GM23248 (cell line): ENCODE measurements around the gene PXK. TPM values are rescaled to one million over a fixed set of nuclear protein-coding genes. Genes with fewer than 3 reads are reported as not detected.

ENCODE experiments used
- DNase-seq: peaks from one replicate; pipeline ENCODE4 v3.0.0-alpha.2; 2015
- H2AFZ ChIP-seq: fragments of 200-600 bp; sonication (generic); 2 replicates; pipeline ENCODE4 v1.6.1; 2016; ENCODE audit warnings: antibody characterized with exemption
- H3F3A ChIP-seq: fragments of 200-600 bp; sonication (generic); 2 replicates; pipeline ENCODE4 v1.6.1; 2016; ENCODE audit warnings: mild to moderate bottlenecking, antibody characterized with exemption, mixed run types; ENCODE audit not compliant: insufficient read depth
- H3K27ac ChIP-seq: fragments of 200-600 bp; sonication (generic); 2 replicates; pipeline ENCODE4 v1.5.1; 2016; ENCODE audit warnings: mild to moderate bottlenecking
- H3K27me3 ChIP-seq: fragments of 200-600 bp; sonication (generic); replicated peaks from 2 replicates; pipeline ENCODE4 v1.6.1; 2016; ENCODE audit warnings: mild to moderate bottlenecking; ENCODE audit not compliant: insufficient read depth
- H3K36me3 ChIP-seq: fragments of 200-600 bp; sonication (generic); 2 replicates; pipeline ENCODE4 v1.6.1; 2016; ENCODE audit warnings: low read depth, mild to moderate bottlenecking
- H3K4me1 ChIP-seq: fragments of 200-600 bp; sonication (generic); 2 replicates; pipeline ENCODE4 v1.6.1; 2016; ENCODE audit warnings: mild to moderate bottlenecking; ENCODE audit not compliant: insufficient read depth
- H3K4me2 ChIP-seq: fragments of 200-600 bp; sonication (generic); one replicate; pipeline ENCODE4 v1.6.1; 2016; ENCODE audit warnings: mild to moderate bottlenecking; ENCODE audit not compliant: unreplicated experiment
- H3K4me3 ChIP-seq: fragments of 200-600 bp; sonication (generic); 2 replicates; pipeline ENCODE4 v1.5.1; 2016; ENCODE audit warnings: mild to moderate bottlenecking
- H3K79me2 ChIP-seq: fragments of 200-600 bp; sonication (generic); 2 replicates; pipeline ENCODE4 v1.6.1; 2016; ENCODE audit warnings: mild to moderate bottlenecking; ENCODE audit not compliant: insufficient read depth
- H3K9ac ChIP-seq: fragments of 200-600 bp; sonication (generic); 2 replicates; pipeline ENCODE4 v1.6.1; 2016; ENCODE audit warnings: mild to moderate bottlenecking
- H3K9me2 ChIP-seq: fragments of 200-600 bp; sonication (generic); 2 replicates; pipeline ENCODE4 v1.6.1; 2016; ENCODE audit warnings: mixed run types, mild to moderate bottlenecking, moderate library complexity; ENCODE audit not compliant: insufficient read depth
- H3K9me3 ChIP-seq: fragments of 200-600 bp; sonication (generic); one replicate; pipeline ENCODE4 v1.6.1; 2017; ENCODE audit warnings: low read depth
- H4K20me1 ChIP-seq: fragments of 200-600 bp; sonication (generic); 2 replicates; pipeline ENCODE4 v1.6.0; 2016; ENCODE audit not compliant: insufficient read depth
- EZH2 ChIP-seq: fragments of 200-600 bp; sonication (generic); IDR thresholded peaks from 2 replicates; pipeline ENCODE4 v1.6.1; 2018; ENCODE audit warnings: antibody characterized with exemption, mild to moderate bottlenecking; ENCODE audit not compliant: insufficient read depth, poor library complexity, severe bottlenecking
- EZH2phosphoT487 ChIP-seq: fragments of 200-600 bp; sonication (generic); IDR thresholded peaks from 2 replicates; pipeline ENCODE4 v1.6.1; 2018; ENCODE audit warnings: antibody characterized with exemption, moderate library complexity, mild to moderate bottlenecking, low read depth; ENCODE audit not compliant: insufficient read depth
- WGBS, 2 experiments: methylation state at CpG; one replicate each; pipeline ENCODE4 v1.1.6; 2015 to 2017; ENCODE audit warnings: low lambda C conversion rate in 2 of 2, low coverage in 1 of 2; ENCODE audit errors: missing lambda C conversion rate in 2 of 2; 5-methylcytosine and 5-hydroxymethylcytosine counted together
- in situ Hi-C: fragments of 300-500 bp; cut with MboI; formaldehyde crosslinking; loops from 2 replicates; pipeline ENCODE4 v1.15.0; 2020
- polyA plus RNA-seq: library from polyadenylated mRNA; unstranded; fragments of >200 nt; fragmentation: Nextera tagmentation; extraction: Ambion mirVana; gene quantifications from 2 replicates; pipeline ENCODE4 v1.2.1, GENCODE V29; 2016
- total RNA-seq: library from RNA; depleted of rRNA; stranded (reverse); fragments of >200 nt; shearing (Covaris generic); gene quantifications from 2 replicates; pipeline ENCODE4 v1.2.3, GENCODE V29; 2014

PXK gene
- total and polyA plus RNA-seq, 2 experiments from 2014 or later: 33.8 to 45.1 TPM

DNA sequence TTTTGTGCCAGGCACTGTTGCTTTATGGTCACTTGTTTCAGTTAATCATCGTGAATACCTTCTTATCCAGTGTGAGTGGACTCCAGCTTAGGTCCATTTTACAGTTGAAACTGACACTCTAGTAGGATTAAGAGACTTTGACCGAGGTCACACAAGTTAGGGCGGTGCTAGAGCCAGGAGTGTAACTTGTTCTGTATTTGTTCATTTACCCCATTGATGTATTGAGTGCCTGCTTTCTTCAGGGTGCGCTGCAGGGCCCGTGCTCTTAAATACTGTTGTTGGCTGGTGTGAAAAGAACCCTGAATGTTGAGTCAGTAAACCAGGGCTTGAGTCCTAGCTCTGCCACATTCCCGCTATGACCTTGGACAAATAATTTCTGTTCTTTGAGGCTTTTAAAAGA lies 85.5 kb downstream of the PXK start:
- H3K36me3 ChIP-seq: no peaks in the 10 kb centered on the region
- H3K4me1 ChIP-seq: peaks cover 7% of the 10 kb centered on the region; the same call in 1 of the 2 replicates
- no peak overlapping the region for H3K27ac ChIP-seq
- no peaks in the 10 kb centered on the region for H3K9me2 ChIP-seq
- no peak overlapping the region for H3K4me2 ChIP-seq
- H3K4me3 ChIP-seq: no peak overlapping the region
- no peaks in the 10 kb centered on the region for H4K20me1 ChIP-seq
- H3K9me3 ChIP-seq: no peaks in the 10 kb centered on the region
- DNase-seq: no peak
- no peak overlapping the region for H3K9ac ChIP-seq
- no peak overlapping the region for H2AFZ ChIP-seq
- 94 to 97% methylated on average over 6 of the region's 6 CpGs for WGBS, 2 experiments
- H3F3A ChIP-seq: peaks cover 20% of the 10 kb centered on the region
- H3K79me2 ChIP-seq: no peaks in the 10 kb centered on the region
- in situ Hi-C loops: no loop called here
- H3K27me3 ChIP-seq: no peaks in the 10 kb centered on the region
- TF ChIP-seq EZH2phosphoT487: no peak
- no peak for TF ChIP-seq EZH2

GRCh38 chr3:58419780-58420507 lies 87.3 kb downstream of the PXK start:
- in situ Hi-C loops: no loop called here
- Histone ChIP-seq H3K27me3 (no peaks in the 10 kb centered on the region), H3F3A (peaks cover 20% of the 10 kb centered on the region), H3K9me3 (no peaks in the 10 kb centered on the region), H3K4me3 (no peak overlapping the region), H3K36me3 (peaks cover 3% of the 10 kb centered on the region), H3K4me1 (peaks cover 4% of the 10 kb centered on the region; the same call in 1 of the 2 replicates), H3K79me2 (no peaks in the 10 kb centered on the region), H3K4me2 (no peak overlapping the region), H3K27ac (peak overlapping the region; percentile 47), H4K20me1 (no peaks in the 10 kb centered on the region), H3K9ac (peak overlapping the region; percentile 21; the same call in 1 of the 2 replicates), H2AFZ (no peak overlapping the region), H3K9me2 (no peaks in the 10 kb centered on the region)
- DNase-seq: peak; percentile 74
- WGBS, 2 experiments: 26 to 28% methylated on average over 7 of the region's 7 CpGs
- no peak for TF ChIP-seq EZH2phosphoT487
- TF ChIP-seq EZH2: no peak

GRCh38 chr3:58421004-58421403 lies 88.3 kb downstream of the PXK start:
- in situ Hi-C loops: no loop called here
- TF ChIP-seq EZH2phosphoT487: no peak
- no peak for TF ChIP-seq EZH2
- 90 to 91% methylated on average over 7 of the region's 7 CpGs for WGBS, 2 experiments
- no peak overlapping the region for H3K4me3 ChIP-seq
- H3F3A ChIP-seq: peaks cover 28% of the 10 kb centered on the region
- DNase-seq: no peak
- H3K79me2 ChIP-seq: no peaks in the 10 kb centered on the region
- H3K4me1 ChIP-seq: peaks cover 4% of the 10 kb centered on the region; the same call in 1 of the 2 replicates
- no peaks in the 10 kb centered on the region for H3K9me2 ChIP-seq
- no peak overlapping the region for H3K4me2 ChIP-seq
- H3K27me3 ChIP-seq: no peaks in the 10 kb centered on the region
- no peak overlapping the region for H2AFZ ChIP-seq
- peaks cover 12% of the 10 kb centered on the region for H3K36me3 ChIP-seq
- H4K20me1 ChIP-seq: no peaks in the 10 kb centered on the region
- no peaks in the 10 kb centered on the region for H3K9me3 ChIP-seq
- no peak overlapping the region for H3K9ac ChIP-seq
- peak overlapping the region; percentile 47; the same call in 1 of the 2 replicates for H3K27ac ChIP-seq

DNA sequence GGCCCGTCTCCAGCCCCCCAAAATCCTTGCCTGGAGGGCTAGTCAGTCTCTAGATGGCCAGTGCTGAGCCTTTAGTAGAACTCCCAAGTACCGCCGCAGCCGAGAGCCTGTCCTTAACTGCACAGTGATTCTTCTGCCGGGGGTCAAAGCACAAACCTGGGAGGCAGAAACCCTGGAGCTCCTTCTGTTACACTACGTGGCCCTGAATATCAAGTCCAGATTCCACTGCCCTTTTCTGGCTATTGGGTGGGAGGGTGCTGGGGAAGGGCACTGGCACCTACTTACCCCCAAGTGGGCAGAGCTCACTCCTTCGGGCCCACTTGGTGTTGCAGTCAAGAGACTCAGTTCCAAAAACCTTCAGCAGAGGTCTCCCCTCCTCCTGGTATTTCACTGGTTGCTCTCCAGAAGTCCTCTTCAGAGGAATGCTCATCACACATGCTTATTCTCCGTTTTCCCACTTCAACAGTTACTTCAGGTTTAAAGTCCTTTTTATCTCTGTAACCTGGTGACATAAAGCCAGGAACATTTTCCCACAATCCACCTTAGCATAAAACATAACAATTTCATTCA lies 90.1 kb downstream of the PXK start:
- Histone ChIP-seq H3K79me2 (no peaks in the 10 kb centered on the region), H3K4me2 (no peak overlapping the region), H4K20me1 (no peaks in the 10 kb centered on the region), H2AFZ (no peak overlapping the region), H3K4me1 (peaks cover 4% of the 10 kb centered on the region; the same call in 1 of the 2 replicates), H3K9me3 (no peaks in the 10 kb centered on the region), H3K36me3 (peaks cover 25% of the 10 kb centered on the region), H3K27ac (no peak overlapping the region), H3K4me3 (no peak overlapping the region), H3K27me3 (no peaks in the 10 kb centered on the region), H3F3A (peaks cover 34% of the 10 kb centered on the region), H3K9me2 (no peaks in the 10 kb centered on the region), H3K9ac (no peak overlapping the region)
- in situ Hi-C loops: no loop called here
- 75 to 76% methylated on average over 8 of the region's 8 CpGs for WGBS, 2 experiments
- TF ChIP-seq EZH2 (no peak), EZH2phosphoT487 (no peak)
- peak; percentile 48 for DNase-seq
